ENCODE measurements around the gene RNF187. TPM values are rescaled to one million over a fixed set of nuclear protein-coding genes. Genes with fewer than 3 reads are reported as not detected.

RNF187 gene
- total and polyA plus RNA-seq, 10 of the 15 experiments (the other 5 are each of a cell fraction or from before 2014, with no cell fraction given) = 2.6 to 116 (median 29.5) TPM

- FAIRE-seq (no peak), DNase-seq (ENCODE audit: low read depth, low spot score) (no peak), ATAC-seq (no peak)
- Histone ChIP-seq H3K27me3 (replicated peaks in 1 of 2; ENCODE audit: control insufficient read depth in 2 of 2, insufficient read depth in 2 of 2, low read length in 1 of 2) (no peaks in the 10 kb centered on the region), H4K20me1 (ENCODE audit: control insufficient read depth, insufficient read depth) (no peaks in the 10 kb centered on the region), H3K9me3 (replicated peaks; ENCODE audit: control insufficient read depth, insufficient read depth, low read length) (no peaks in the 10 kb centered on the region), H3K4me2 (ENCODE audit: control insufficient read depth, insufficient read depth) (no peak overlapping the region), H2AFZ (ENCODE audit: control insufficient read depth, low read depth, low read length) (no peak overlapping the region), H3K4me1 (ENCODE audit: control insufficient read depth, insufficient read depth, low read length) (no peaks in the 10 kb centered on the region), H3K4me3 (no peak overlapping the region), H3K9ac (ENCODE audit: control insufficient read depth, insufficient read depth, low read length) (no peak overlapping the region), H3K36me3 (ENCODE audit: control insufficient read depth in 2 of 2, insufficient read depth in 2 of 2, low read length in 1 of 2) (no peaks in the 10 kb centered on the region), H3K27ac (ENCODE audit: control insufficient read depth, insufficient read depth) (no peak overlapping the region), H3K79me2 (ENCODE audit: control insufficient read depth, insufficient read depth, low read length) (no peaks in the 10 kb centered on the region)
- POLR2A ChIA-PET = no interaction called here
- no peak for TF ChIP-seq ZBED1 (IDR thresholded peaks at IDR 0.05; ENCODE audit: borderline replicate concordance)
- no peak for TF ChIP-seq MEF2B (IDR thresholded peaks at IDR 0.05; ENCODE audit: partially characterized antibody, poor library complexity, severe bottlenecking)
- no peak for TF ChIP-seq ZNF274 (IDR thresholded peaks at IDR 0.05; ENCODE audit: insufficient read depth, insufficient read length)
- TF ChIP-seq PAX8 (IDR thresholded peaks at IDR 0.05) = no peak
- TF ChIP-seq ZNF592 (IDR thresholded peaks at IDR 0.05) = no peak
- TF ChIP-seq, protein P1, sequence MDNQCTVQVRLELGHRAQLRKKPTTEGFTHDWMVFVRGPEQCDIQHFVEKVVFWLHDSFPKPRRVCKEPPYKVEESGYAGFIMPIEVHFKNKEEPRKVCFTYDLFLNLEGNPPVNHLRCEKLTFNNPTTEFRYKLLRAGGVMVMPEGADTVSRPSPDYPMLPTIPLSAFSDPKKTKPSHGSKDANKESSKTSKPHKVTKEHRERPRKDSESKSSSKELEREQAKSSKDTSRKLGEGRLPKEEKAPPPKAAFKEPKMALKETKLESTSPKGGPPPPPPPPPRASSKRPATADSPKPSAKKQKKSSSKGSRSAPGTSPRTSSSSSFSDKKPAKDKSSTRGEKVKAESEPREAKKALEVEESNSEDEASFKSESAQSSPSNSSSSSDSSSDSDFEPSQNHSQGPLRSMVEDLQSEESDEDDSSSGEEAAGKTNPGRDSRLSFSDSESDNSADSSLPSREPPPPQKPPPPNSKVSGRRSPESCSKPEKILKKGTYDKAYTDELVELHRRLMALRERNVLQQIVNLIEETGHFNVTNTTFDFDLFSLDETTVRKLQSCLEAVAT (IDR thresholded peaks at IDR 0.05) = no peak
- no peak for TF ChIP-seq SIX5 (IDR thresholded peaks at IDR 0.05; ENCODE audit: low read depth, low read length, severe bottlenecking)
- no peak for TF ChIP-seq YBX1 (IDR thresholded peaks at IDR 0.05)
- no peak for TF ChIP-seq CHD1 (IDR thresholded peaks at IDR 0.05; ENCODE audit: low read depth, low read length)
- TF ChIP-seq IKZF1 (conservative IDR thresholded peaks at IDR 0.05) = no peak
- BruUV-seq (replicated peaks) = no TSS peak
- RAD21 ChIA-PET (ENCODE audit: unreplicated experiment) = no interaction called here
- intact Hi-C loops (cut with micrococcal nuclease; ENCODE audit: unreplicated experiment) = no loop called here
- in situ Hi-C loops (cut with MboI) = no loop called here
- CTCF ChIA-PET = no interaction called here
- WGBS (ENCODE audit: insufficient coverage, insufficient replicate concordance, low lambda C conversion rate, missing lambda C conversion rate) = 32% methylated on average over 4 of the region's 4 CpGs
- SMC1A ChIA-PET (ENCODE audit: uncharacterized antibody, unreplicated experiment) = no interaction called here
Measured at GRCh38 chr1:228541725-228542124, 54.5 kb downstream of the RNF187 start.
